Ecto neural progenitor cell (in vitro differentiated cells): ENCODE measurements around the gene RHBDL2.
"Not testable (repeated sequence)": the region's sequence is repeated elsewhere in the genome, so short reads cannot be mapped to it uniquely, and the experiment has no call there.

Source experiments
- DNase-seq: peaks from one replicate; pipeline ENCODE4 v3.0.0-alpha.2; 2018; ENCODE audit warnings: low spot score

Gene RHBDL2

GRCh38 chr1:38932571-38932970 lies 9.1 kb downstream of the RHBDL2 start:
- no peak for DNase-seq

- peak; percentile 59 for DNase-seq
Measured at GRCh38 chr1:38929476-38929875, 12.2 kb downstream of the RHBDL2 start.

- no peak for DNase-seq
Measured at GRCh38 chr1:38929054-38929453, 12.6 kb downstream of the RHBDL2 start.

- no peak for DNase-seq
Measured at GRCh38 chr1:38926091-38926490, 15.5 kb downstream of the RHBDL2 start.

GRCh38 chr1:38925391-38925790 lies 16.2 kb downstream of the RHBDL2 start:
- no peak for DNase-seq

- DNase-seq, result no peak
Measured at GRCh38 chr1:38923607-38924006, 18.0 kb downstream of the RHBDL2 start.

- DNase-seq, result no peak
Measured at GRCh38 chr1:38919130-38919529, 22.5 kb downstream of the RHBDL2 start.

GRCh38 chr1:38918568-38918967 lies 23.1 kb downstream of the RHBDL2 start:
- no peak for DNase-seq

GRCh38 chr1:38917772-38918171 lies 23.9 kb downstream of the RHBDL2 start:
- DNase-seq, result no peak

GRCh38 chr1:38917337-38917736 lies 24.3 kb downstream of the RHBDL2 start:
- no peak for DNase-seq

GRCh38 chr1:38915352-38915948 lies 26.2 kb downstream of the RHBDL2 start:
- no peak for DNase-seq

- not testable (repeated sequence) for DNase-seq
Measured at GRCh38 chr1:38914908-38915307, 26.7 kb downstream of the RHBDL2 start.

- no peak for DNase-seq
Measured at GRCh38 chr1:38908821-38909220, 32.8 kb downstream of the RHBDL2 start.

- DNase-seq, result no peak
Measured at GRCh38 chr1:38905985-38906384, 35.6 kb downstream of the RHBDL2 start.

GRCh38 chr1:38899560-38899959 lies 42.1 kb downstream of the RHBDL2 start:
- no peak for DNase-seq

GRCh38 chr1:38898653-38899230 lies 42.9 kb downstream of the RHBDL2 start:
- no peak for DNase-seq

GRCh38 chr1:38896169-38896568 lies 45.5 kb downstream of the RHBDL2 start:
- DNase-seq, result no peak

- no peak for DNase-seq
Measured at GRCh38 chr1:38892976-38893375, 48.7 kb downstream of the RHBDL2 start.

GRCh38 chr1:38891753-38892152 lies 49.9 kb downstream of the RHBDL2 start:
- DNase-seq, result no peak

- DNase-seq, result no peak
Measured at GRCh38 chr1:38889589-38889988, 52.0 kb downstream of the RHBDL2 start.

- DNase-seq, result no peak
Measured at GRCh38 chr1:38888423-38889333, 53.0 kb downstream of the RHBDL2 start.

- DNase-seq, result no peak
Measured at GRCh38 chr1:38885092-38885491, 56.5 kb downstream of the RHBDL2 start.

- no peak for DNase-seq
Measured at GRCh38 chr1:38881487-38881886, 60.1 kb downstream of the RHBDL2 start, which contains the start of gene GJA9. GJA9 (minus strand) TSS chr1:38881587; CDS start chr1:38876098, 5,489 bp downstream.
